Measurements from ENCODE around the gene STIM1. TPM values are rescaled to one million over a fixed set of nuclear protein-coding genes. Genes with fewer than 3 reads are reported as not detected.
A peak's percentile ranks its signal among the peaks of the same experiment; 100 is the strongest.

Gene STIM1
- total and polyA plus RNA-seq, 2 experiments from 2014 or later, result 16.1 to 60.0 TPM

DNA sequence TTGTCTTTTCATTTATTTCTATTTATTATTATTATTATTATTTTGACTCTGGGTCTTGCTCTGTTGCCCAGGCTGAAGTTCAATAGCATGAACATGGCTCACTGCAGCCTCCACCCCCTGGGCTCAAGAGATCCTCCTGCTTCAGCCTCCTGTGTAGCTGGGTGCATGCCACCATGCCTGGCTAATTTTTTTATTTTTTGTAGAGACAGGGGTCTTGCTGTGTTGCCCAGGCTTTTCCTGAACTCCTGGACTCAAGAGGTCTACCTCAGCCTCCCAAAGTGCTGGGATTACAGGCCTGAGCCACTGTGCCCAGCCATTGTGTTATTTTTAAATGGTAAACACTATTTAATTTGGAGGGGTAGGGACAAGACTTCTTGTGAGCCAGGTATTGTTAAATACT is 215.9 kb downstream of the STIM1 start:
- Histone ChIP-seq H3K36me3 (no peaks in the 10 kb centered on the region), H3K4me3 (no peak overlapping the region), H3K27ac (no peak overlapping the region), H3K27me3 (peaks cover 10% of the 10 kb centered on the region), H3K9me3 (ENCODE audit: low read depth) (no peaks in the 10 kb centered on the region), H3K4me1 (ENCODE audit: low read depth) (peaks cover 8% of the 10 kb centered on the region)
- TF ChIP-seq, protein P1, sequence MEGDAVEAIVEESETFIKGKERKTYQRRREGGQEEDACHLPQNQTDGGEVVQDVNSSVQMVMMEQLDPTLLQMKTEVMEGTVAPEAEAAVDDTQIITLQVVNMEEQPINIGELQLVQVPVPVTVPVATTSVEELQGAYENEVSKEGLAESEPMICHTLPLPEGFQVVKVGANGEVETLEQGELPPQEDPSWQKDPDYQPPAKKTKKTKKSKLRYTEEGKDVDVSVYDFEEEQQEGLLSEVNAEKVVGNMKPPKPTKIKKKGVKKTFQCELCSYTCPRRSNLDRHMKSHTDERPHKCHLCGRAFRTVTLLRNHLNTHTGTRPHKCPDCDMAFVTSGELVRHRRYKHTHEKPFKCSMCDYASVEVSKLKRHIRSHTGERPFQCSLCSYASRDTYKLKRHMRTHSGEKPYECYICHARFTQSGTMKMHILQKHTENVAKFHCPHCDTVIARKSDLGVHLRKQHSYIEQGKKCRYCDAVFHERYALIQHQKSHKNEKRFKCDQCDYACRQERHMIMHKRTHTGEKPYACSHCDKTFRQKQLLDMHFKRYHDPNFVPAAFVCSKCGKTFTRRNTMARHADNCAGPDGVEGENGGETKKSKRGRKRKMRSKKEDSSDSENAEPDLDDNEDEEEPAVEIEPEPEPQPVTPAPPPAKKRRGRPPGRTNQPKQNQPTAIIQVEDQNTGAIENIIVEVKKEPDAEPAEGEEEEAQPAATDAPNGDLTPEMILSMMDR (IDR thresholded peaks at IDR 0.05; ENCODE audit: low read depth, low read length), result no peak
- no peak for DNase-seq (ENCODE audit: low read depth in 1 of 2, low spot score in 1 of 2)

DNA sequence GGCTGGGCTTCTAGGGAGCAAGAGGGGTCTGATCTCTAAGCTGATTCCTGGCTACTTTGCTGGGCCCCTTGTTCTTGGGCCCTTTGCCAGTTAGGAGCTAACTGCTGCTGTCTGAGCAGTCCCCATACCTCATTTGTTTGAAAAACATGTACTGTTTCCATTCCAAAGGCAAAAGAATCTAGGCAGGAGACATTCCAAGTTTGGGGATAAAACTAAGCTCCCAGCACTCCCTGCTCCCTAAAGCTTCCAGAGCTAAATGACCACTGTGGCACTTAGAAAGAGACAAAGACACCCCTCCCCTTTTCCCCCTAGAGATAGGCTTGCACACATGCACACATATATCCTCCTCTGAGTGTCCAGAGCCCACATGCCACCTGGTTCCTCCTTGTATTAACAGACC is 216.4 kb downstream of the STIM1 start:
- no peak overlapping the region for H3K27ac ChIP-seq
- H3K27me3 ChIP-seq, result peaks cover 10% of the 10 kb centered on the region
- no peaks in the 10 kb centered on the region for H3K36me3 ChIP-seq
- H3K9me3 ChIP-seq (ENCODE audit: low read depth), result no peaks in the 10 kb centered on the region
- peak in 1 of 2 donors; percentile 14 for DNase-seq (ENCODE audit: low read depth in 1 of 2, low spot score in 1 of 2)
- H3K4me3 ChIP-seq, result no peak overlapping the region
- TF ChIP-seq, protein P1 (IDR thresholded peaks at IDR 0.05; ENCODE audit: low read depth, low read length), result no peak
- H3K4me1 ChIP-seq (ENCODE audit: low read depth), result peaks cover 8% of the 10 kb centered on the region

DNA sequence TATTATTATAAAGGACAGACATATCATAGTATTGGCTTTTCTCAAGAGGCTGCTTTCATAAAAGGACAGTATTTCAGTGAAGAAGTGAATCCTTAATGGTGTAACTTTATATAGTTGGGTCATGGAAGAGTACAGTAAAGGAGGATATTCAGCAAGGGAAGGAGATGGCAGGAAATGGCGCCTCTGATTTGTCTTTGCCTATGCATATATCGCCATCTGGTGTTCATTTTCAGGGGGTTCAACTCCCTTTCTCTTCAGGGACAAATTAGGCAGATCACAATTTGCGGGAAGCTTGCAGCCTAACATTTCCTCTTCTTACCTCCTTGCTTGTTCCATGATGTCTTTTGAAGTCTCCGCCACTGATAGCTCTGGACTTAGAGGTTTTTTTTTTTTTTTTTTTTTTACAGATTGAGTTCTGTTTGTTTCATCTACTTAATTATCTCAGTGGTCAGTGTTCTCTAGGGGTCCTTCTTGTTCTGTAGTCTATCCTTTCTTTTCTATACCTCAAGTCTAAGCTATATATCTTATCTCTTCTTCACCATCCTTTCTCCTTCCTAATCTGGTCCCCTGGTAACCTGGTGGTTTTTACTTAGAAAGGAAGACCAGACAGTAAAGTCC is 217.3 kb downstream of the STIM1 start:
- TF ChIP-seq, protein P1 (IDR thresholded peaks at IDR 0.05; ENCODE audit: low read depth, low read length), result peak; percentile 78
- Histone ChIP-seq H3K4me1 (ENCODE audit: low read depth) (peaks cover 8% of the 10 kb centered on the region), H3K27me3 (peaks cover 10% of the 10 kb centered on the region), H3K4me3 (no peak overlapping the region), H3K9me3 (ENCODE audit: low read depth) (no peaks in the 10 kb centered on the region), H3K27ac (no peak overlapping the region), H3K36me3 (no peaks in the 10 kb centered on the region)
- DNase-seq (ENCODE audit: low read depth in 1 of 2, low spot score in 1 of 2), result peak; percentile 82 to 87

DNA sequence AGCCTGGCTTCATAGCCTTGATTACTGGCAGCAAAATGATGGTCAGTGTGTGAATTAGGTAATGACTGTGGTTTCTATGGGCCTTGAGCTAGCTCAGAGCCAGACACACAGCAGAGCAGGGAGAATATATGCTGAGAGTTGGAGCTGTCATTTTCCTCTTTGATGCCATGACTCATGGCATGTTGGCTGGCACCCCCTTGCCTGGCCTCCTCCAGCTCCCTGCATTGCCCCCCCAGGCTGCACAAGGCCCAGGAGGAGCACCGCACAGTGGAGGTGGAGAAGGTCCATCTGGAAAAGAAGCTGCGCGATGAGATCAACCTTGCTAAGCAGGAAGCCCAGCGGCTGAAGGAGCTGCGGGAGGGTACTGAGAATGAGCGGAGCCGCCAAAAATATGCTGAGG is 218.8 kb downstream of the STIM1 start:
- TF ChIP-seq, protein P1 (IDR thresholded peaks at IDR 0.05; ENCODE audit: low read depth, low read length), result no peak
- H3K27me3 ChIP-seq, result peaks cover 10% of the 10 kb centered on the region
- H3K4me1 ChIP-seq (ENCODE audit: low read depth), result peaks cover 8% of the 10 kb centered on the region
- H3K36me3 ChIP-seq, result no peaks in the 10 kb centered on the region
- no peak overlapping the region for H3K27ac ChIP-seq
- no peaks in the 10 kb centered on the region for H3K9me3 ChIP-seq (ENCODE audit: low read depth)
- no peak overlapping the region for H3K4me3 ChIP-seq
- peak in 1 of 2 donors; percentile 12 for DNase-seq (ENCODE audit: low read depth in 1 of 2, low spot score in 1 of 2)

DNA sequence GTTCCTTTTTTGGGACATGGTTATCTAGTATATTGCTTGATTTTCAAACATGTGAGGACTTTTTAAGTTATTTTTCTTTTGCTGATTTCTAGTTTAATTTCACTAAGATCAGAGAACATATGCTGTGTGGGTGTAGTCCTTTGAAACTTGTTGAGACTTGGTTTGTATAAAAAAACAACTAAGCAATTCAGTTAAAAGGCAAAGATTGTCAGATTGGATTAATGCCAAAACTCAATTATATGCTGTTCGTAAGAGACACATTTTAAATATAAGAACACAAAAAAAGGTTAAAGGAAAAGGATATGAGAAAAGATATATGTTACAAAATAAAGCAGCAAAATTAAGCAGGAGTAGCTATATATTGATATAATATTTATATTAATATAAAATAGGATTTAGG is 221.3 kb downstream of the STIM1 start:
- Histone ChIP-seq H3K27me3 (peaks cover 10% of the 10 kb centered on the region), H3K27ac (no peak overlapping the region), H3K9me3 (ENCODE audit: low read depth) (no peaks in the 10 kb centered on the region), H3K4me3 (no peak overlapping the region), H3K4me1 (ENCODE audit: low read depth) (peaks cover 5% of the 10 kb centered on the region), H3K36me3 (no peaks in the 10 kb centered on the region)
- TF ChIP-seq, protein P1 (IDR thresholded peaks at IDR 0.05; ENCODE audit: low read depth, low read length), result no peak
- no peak for DNase-seq (ENCODE audit: low read depth in 1 of 2, low spot score in 1 of 2)

All from cardiac muscle cell (in vitro differentiated cells and primary cell).